K562 (cell line): ENCODE results near the gene OR5T2.

Source experiments
- E2F1 ChIP-seq: sonication (generic); formaldehyde crosslinking; IDR thresholded peaks from 2 replicates; pipeline ENCODE4 v1.8.1; 2023; ENCODE audit warnings: mild to moderate bottlenecking, missing genetic modification reagents, moderate library complexity
- TF ChIP-seq, protein P1 (sequence below): fragments of 250-450 bp; sonication (Bioruptor Pico); IDR thresholded peaks from 2 replicates; pipeline ENCODE4 v1.5.0; 2022; ENCODE audit warnings: mild to moderate bottlenecking

- TF ChIP-seq E2F1 (CRISPR knock-in tag): no peak
- TF ChIP-seq, protein P1, sequence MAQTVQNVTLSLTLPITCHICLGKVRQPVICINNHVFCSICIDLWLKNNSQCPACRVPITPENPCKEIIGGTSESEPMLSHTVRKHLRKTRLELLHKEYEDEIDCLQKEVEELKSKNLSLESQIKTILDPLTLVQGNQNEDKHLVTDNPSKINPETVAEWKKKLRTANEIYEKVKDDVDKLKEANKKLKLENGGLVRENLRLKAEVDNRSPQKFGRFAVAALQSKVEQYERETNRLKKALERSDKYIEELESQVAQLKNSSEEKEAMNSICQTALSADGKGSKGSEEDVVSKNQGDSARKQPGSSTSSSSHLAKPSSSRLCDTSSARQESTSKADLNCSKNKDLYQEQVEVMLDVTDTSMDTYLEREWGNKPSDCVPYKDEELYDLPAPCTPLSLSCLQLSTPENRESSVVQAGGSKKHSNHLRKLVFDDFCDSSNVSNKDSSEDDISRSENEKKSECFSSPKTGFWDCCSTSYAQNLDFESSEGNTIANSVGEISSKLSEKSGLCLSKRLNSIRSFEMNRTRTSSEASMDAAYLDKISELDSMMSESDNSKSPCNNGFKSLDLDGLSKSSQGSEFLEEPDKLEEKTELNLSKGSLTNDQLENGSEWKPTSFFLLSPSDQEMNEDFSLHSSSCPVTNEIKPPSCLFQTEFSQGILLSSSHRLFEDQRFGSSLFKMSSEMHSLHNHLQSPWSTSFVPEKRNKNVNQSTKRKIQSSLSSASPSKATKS (CRISPR knock-in tag): no peak
These were observed 26.3 kb downstream of the OR5T2 start for GRCh38 chr11:56207790-56208189.
